PC-9 (cell line): ENCODE measurements around the gene FAM234A. TPM values are rescaled to one million over a fixed set of nuclear protein-coding genes. Genes with fewer than 3 reads are reported as not detected.

Experiments used
- BruUV-seq: library from RNA; stranded (reverse); fragments of 400-500 nt; replicated peaks from 2 replicates; lab custom pipeline; 2021; lab: Mats Ljungman, UMichigan
- CTCF ChIA-PET: fragments of 300-600 bp; sonication (Branson Sonifier 250); formaldehyde crosslinking; loops from one replicate; lab custom pipeline; 2022; ENCODE audit warnings: antibody characterized with exemption; lab: Charles Lee
- POLR2A ChIA-PET: fragments of 300-600 bp; sonication (Branson Sonifier 250); formaldehyde crosslinking; loops from one replicate; lab custom pipeline; 2022; ENCODE audit warnings: antibody characterized with exemption; ENCODE audit not compliant: unreplicated experiment; lab: Charles Lee
- DNase-seq, 2 experiments: peaks; one replicate each; pipeline versions ENCODE4 v3.0.0 to v3.0.0-alpha.2; 2015 to 2022; ENCODE audit warnings: mixed read lengths in 1 of 2
- H2AFZ ChIP-seq: fragments of 200-600 bp; sonication (generic); 2 replicates; pipeline ENCODE4 v1.8.1; 2017; ENCODE audit warnings: antibody characterized with exemption
- H3F3A ChIP-seq: fragments of 200-600 bp; sonication (generic); 2 replicates; pipeline ENCODE4 v1.8.1; 2017; ENCODE audit warnings: antibody characterized with exemption, mild to moderate bottlenecking, low read depth; ENCODE audit not compliant: insufficient read depth
- H3K27ac ChIP-seq: fragments of 200-600 bp; sonication (generic); 2 replicates; pipeline ENCODE4 v1.6.1; 2016; ENCODE audit warnings: mixed run types
- H3K27me3 ChIP-seq: fragments of 200-600 bp; sonication (generic); 2 replicates; pipeline ENCODE4 v1.6.1; 2016; ENCODE audit warnings: low read depth, mixed run types; ENCODE audit not compliant: insufficient read depth
- H3K36me3 ChIP-seq: fragments of 200-600 bp; sonication (generic); 2 replicates; pipeline ENCODE4 v1.6.1; 2016; ENCODE audit warnings: low read depth, mixed run types
- H3K4me1 ChIP-seq: fragments of 200-600 bp; sonication (generic); replicated peaks from 2 replicates; pipeline ENCODE4 v1.6.1; 2016; ENCODE audit warnings: mixed run types; ENCODE audit not compliant: insufficient read depth
- H3K4me2 ChIP-seq: fragments of 200-600 bp; sonication (generic); 2 replicates; pipeline ENCODE4 v1.6.1; 2017; ENCODE audit warnings: mixed run types
- H3K4me3 ChIP-seq: fragments of 200-600 bp; sonication (generic); 2 replicates; pipeline ENCODE4 v1.6.1; 2016; ENCODE audit warnings: mixed run types
- H3K79me2 ChIP-seq: fragments of 200-600 bp; sonication (generic); 2 replicates; pipeline ENCODE4 v1.6.1; 2017; ENCODE audit warnings: low read depth, mixed run types
- H3K9me2 ChIP-seq: fragments of 200-600 bp; sonication (generic); 2 replicates; pipeline ENCODE4 v1.8.1; 2017; ENCODE audit warnings: mild to moderate bottlenecking; ENCODE audit not compliant: insufficient read depth
- H3K9me3 ChIP-seq: fragments of 200-600 bp; sonication (generic); 2 replicates; pipeline ENCODE4 v1.8.1; 2016; ENCODE audit warnings: low read depth; ENCODE audit not compliant: insufficient read depth
- H4K20me1 ChIP-seq: fragments of 200-600 bp; sonication (generic); 2 replicates; pipeline ENCODE4 v1.8.1; 2017; ENCODE audit not compliant: insufficient read depth
- EZH2 ChIP-seq: fragments of 200-600 bp; sonication (generic); IDR thresholded peaks from 2 replicates; pipeline ENCODE4 v1.8.0; 2017; ENCODE audit warnings: antibody characterized with exemption, low read depth
- intact Hi-C: fragments of 100-400 bp; cut with micrococcal nuclease; formaldehyde crosslinking; loops from one replicate; pipeline ENCODE4 v1.10.0; 2022; ENCODE audit not compliant: unreplicated experiment
- total RNA-seq: library from RNA; stranded (reverse); gene quantifications from 2 replicates; pipeline ENCODE4 v1.2.3, GENCODE V29; 2021
- TF ChIP-seq, protein P1 (sequence below): fragments of 200-600 bp; sonication (generic); conservative IDR thresholded peaks from 2 replicates; pipeline ENCODE4 v1.6.1; 2017; ENCODE audit warnings: mixed run types, antibody characterized with exemption, mild to moderate bottlenecking, moderate library complexity

The FAM234A gene
- total RNA-seq, 1 experiment from 2014 or later = 131 TPM

DNA sequence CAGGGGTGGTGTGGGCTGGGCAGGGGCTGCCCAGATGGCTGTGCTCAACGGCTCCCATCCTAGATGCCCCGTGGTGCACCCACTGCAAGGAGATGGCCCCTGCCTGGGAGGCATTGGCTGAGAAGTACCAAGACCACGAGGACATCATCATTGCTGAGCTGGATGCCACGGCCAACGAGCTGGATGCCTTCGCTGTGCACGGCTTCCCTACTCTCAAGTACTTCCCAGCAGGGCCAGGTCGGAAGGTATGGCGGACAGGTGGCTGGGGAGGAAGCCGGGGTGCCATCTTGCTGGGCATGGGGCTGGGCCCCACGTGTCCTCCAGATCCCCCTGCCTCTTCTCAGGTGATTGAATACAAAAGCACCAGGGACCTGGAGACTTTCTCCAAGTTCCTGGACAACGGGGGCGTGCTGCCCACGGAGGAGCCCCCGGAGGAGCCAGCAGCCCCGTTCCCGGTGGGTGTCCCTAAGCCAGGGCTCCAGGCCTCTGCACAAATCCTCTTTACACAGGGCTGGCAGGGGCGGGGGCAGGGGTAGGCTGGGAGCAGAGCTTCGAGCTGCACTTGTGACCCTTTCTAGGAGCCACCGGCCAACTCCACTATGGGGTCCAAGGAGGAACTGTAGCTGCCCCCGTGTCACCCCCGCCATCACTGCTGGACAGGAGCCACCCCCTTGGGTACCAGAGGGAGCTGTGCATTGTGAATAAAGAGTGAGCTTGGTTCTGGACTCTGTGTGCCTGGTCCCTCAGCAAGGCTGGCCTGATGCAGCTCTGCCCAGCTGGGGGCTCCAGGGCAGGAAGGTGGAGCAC, 52.1 kb downstream of the FAM234A start:
- Histone ChIP-seq H2AFZ (no peak overlapping the region), H3K4me3 (no peak overlapping the region), H3K27me3 (no peaks in the 10 kb centered on the region), H3K9me2 (no peaks in the 10 kb centered on the region), H3K27ac (no peak overlapping the region), H3K79me2 (no peaks in the 10 kb centered on the region), H4K20me1 (no peaks in the 10 kb centered on the region; the same call in 1 of the 2 replicates), H3K4me1 (no peaks in the 10 kb centered on the region), H3F3A (peaks cover 5% of the 10 kb centered on the region; the same call in 1 of the 2 replicates), H3K36me3 (no peaks in the 10 kb centered on the region), H3K9me3 (no peaks in the 10 kb centered on the region), H3K4me2 (no peak overlapping the region)
- DNase-seq = no peak
- ChIA-PET CTCF (no interaction called here), POLR2A (no interaction called here)
- no TSS peak for BruUV-seq
- TF ChIP-seq, protein P1, sequence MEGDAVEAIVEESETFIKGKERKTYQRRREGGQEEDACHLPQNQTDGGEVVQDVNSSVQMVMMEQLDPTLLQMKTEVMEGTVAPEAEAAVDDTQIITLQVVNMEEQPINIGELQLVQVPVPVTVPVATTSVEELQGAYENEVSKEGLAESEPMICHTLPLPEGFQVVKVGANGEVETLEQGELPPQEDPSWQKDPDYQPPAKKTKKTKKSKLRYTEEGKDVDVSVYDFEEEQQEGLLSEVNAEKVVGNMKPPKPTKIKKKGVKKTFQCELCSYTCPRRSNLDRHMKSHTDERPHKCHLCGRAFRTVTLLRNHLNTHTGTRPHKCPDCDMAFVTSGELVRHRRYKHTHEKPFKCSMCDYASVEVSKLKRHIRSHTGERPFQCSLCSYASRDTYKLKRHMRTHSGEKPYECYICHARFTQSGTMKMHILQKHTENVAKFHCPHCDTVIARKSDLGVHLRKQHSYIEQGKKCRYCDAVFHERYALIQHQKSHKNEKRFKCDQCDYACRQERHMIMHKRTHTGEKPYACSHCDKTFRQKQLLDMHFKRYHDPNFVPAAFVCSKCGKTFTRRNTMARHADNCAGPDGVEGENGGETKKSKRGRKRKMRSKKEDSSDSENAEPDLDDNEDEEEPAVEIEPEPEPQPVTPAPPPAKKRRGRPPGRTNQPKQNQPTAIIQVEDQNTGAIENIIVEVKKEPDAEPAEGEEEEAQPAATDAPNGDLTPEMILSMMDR = no peak
- no peak for TF ChIP-seq EZH2
- intact Hi-C loops = no loop called here

DNA sequence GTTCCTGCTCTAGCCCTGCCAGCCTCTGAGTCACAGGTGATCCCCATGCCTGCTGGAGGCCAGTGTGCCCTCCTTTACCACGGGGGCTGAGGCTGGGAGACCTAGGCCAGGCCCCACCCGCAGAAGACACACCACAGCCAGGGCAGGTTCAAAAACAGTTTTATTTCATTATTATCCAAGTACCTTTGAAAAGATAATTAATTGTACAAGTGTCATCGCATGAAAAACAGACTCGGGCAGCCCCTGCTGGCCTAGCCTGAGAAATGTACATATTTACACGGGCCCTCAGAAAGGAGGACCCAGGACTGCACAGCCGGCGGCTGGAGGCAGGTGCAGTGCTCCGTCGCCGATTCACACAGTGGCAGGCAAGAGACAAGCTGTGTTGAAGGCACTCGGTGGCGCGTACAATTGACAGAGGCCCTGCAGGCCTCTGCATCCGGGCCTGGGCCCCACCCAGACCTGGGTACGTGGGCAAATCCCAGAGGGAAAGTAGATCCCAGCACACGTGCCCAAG, 52.7 kb downstream of the FAM234A start:
- Histone ChIP-seq H3K9me2 (no peaks in the 10 kb centered on the region), H4K20me1 (no peaks in the 10 kb centered on the region; the same call in 1 of the 2 replicates), H3K36me3 (no peaks in the 10 kb centered on the region), H3K79me2 (no peaks in the 10 kb centered on the region), H3K27me3 (no peaks in the 10 kb centered on the region), H3K4me2 (no peak overlapping the region), H3K4me3 (no peak overlapping the region), H3K4me1 (no peaks in the 10 kb centered on the region), H3F3A (peaks cover 5% of the 10 kb centered on the region; the same call in 1 of the 2 replicates), H3K9me3 (no peaks in the 10 kb centered on the region), H2AFZ (no peak overlapping the region), H3K27ac (no peak overlapping the region)
- DNase-seq = no peak
- intact Hi-C loops = no loop called here
- POLR2A ChIA-PET = no interaction called here
- CTCF ChIA-PET = no interaction called here
- BruUV-seq = no TSS peak
- no peak for TF ChIP-seq EZH2
- TF ChIP-seq, protein P1 = no peak

- Histone ChIP-seq H3K9me3 (no peaks in the 10 kb centered on the region), H2AFZ (no peak overlapping the region), H3K27ac (no peak overlapping the region), H3K4me3 (no peak overlapping the region), H4K20me1 (no peaks in the 10 kb centered on the region; the same call in 1 of the 2 replicates), H3K9me2 (no peaks in the 10 kb centered on the region), H3K79me2 (no peaks in the 10 kb centered on the region), H3K36me3 (no peaks in the 10 kb centered on the region), H3F3A (peaks cover 5% of the 10 kb centered on the region; the same call in 1 of the 2 replicates), H3K27me3 (no peaks in the 10 kb centered on the region), H3K4me2 (no peak overlapping the region), H3K4me1 (no peaks in the 10 kb centered on the region)
- no TSS peak for BruUV-seq
- POLR2A ChIA-PET = no interaction called here
- CTCF ChIA-PET = no interaction called here
- TF ChIP-seq EZH2 = no peak
- TF ChIP-seq, protein P1 = no peak
- intact Hi-C loops = no loop called here
- no peak for DNase-seq
These were observed 53.6 kb downstream of the FAM234A start for GRCh38 chr16:287981-288920.
